ENCODE data around the gene SMPD1. TPM values are rescaled to one million over a fixed set of nuclear protein-coding genes. Genes with fewer than 3 reads are reported as not detected.

Gene SMPD1
- total and polyA plus RNA-seq, 3 donors from 2014 or later, result 27.4 to 41.2 (median 30.4) TPM

- no peak overlapping the region for H3K27ac ChIP-seq
- peaks cover 7% of the 10 kb centered on the region for H3K4me1 ChIP-seq
- no peak overlapping the region for H3K4me3 ChIP-seq
- H3K27me3 ChIP-seq, result no peaks in the 10 kb centered on the region
- H3K9me3 ChIP-seq, result no peaks in the 10 kb centered on the region
- TF ChIP-seq, protein P1, sequence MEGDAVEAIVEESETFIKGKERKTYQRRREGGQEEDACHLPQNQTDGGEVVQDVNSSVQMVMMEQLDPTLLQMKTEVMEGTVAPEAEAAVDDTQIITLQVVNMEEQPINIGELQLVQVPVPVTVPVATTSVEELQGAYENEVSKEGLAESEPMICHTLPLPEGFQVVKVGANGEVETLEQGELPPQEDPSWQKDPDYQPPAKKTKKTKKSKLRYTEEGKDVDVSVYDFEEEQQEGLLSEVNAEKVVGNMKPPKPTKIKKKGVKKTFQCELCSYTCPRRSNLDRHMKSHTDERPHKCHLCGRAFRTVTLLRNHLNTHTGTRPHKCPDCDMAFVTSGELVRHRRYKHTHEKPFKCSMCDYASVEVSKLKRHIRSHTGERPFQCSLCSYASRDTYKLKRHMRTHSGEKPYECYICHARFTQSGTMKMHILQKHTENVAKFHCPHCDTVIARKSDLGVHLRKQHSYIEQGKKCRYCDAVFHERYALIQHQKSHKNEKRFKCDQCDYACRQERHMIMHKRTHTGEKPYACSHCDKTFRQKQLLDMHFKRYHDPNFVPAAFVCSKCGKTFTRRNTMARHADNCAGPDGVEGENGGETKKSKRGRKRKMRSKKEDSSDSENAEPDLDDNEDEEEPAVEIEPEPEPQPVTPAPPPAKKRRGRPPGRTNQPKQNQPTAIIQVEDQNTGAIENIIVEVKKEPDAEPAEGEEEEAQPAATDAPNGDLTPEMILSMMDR (IDR thresholded peaks at IDR 0.05), result no peak
- TF ChIP-seq POLR2A (IDR thresholded peaks at IDR 0.05), result no peak
- intact Hi-C loops (cut with DNase I; ENCODE audit: low total_unique reads), result no loop called here
- WGBS, 2 donors, result 89 to 92% methylated on average over 7 of the region's 7 CpGs
- DNase-seq, result no peak
- H3K36me3 ChIP-seq (ENCODE audit: low read depth, missing control alignments), result no peaks in the 10 kb centered on the region
Measured at GRCh38 chr11:6385046-6385777, 5.1 kb upstream of the SMPD1 start.

DNA sequence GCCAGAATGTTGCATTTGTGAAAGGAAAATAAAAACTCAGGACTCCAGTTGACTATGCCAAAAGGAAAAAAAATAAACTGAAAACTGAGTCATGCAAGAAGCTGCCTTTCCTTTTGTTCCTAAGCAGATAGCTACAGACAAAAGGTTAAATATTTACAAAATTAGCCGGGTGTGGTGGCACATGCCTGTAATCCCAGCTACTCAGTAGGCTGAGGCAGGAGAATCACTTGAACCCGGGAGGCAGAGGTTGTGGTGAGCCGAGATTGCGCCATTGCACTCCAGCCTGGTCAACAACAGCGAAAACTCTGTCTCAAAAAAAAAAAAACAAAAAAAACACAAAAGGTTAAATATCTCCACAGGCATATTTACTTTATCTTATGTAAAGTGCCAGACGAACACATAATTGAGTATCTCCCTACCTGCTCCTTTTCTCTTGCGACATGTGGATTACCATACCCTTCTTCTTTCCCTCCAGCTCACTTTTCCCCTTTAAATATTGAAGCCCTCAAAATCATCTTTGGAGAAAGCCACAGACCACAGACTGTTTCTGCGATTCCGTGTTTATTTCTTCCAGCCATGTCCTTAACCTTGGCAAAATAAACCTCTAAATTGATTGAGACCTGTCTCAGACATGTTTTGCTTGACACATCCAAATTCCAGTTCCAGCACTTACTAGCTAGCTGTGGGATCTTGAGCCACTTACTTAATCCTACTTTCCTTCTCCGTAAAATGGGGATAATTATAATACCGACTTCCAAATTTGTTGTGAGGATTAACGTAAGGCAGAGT is 2.3 kb upstream of the SMPD1 start:
- peaks cover 11% of the 10 kb centered on the region for H3K4me1 ChIP-seq
- WGBS, 2 donors, result 73 to 74% methylated on average over 12 of the region's 12 CpGs
- intact Hi-C loops (cut with DNase I; ENCODE audit: low total_unique reads), result no loop called here
- no peak for TF ChIP-seq POLR2A (IDR thresholded peaks at IDR 0.05)
- TF ChIP-seq, protein P1 (IDR thresholded peaks at IDR 0.05), result no peak
- no peaks in the 10 kb centered on the region for H3K9me3 ChIP-seq
- H3K4me3 ChIP-seq, result no peak overlapping the region
- H3K27ac ChIP-seq, result no peak overlapping the region
- H3K27me3 ChIP-seq, result no peaks in the 10 kb centered on the region
- DNase-seq, result no peak
- H3K36me3 ChIP-seq (ENCODE audit: low read depth, missing control alignments), result no peaks in the 10 kb centered on the region

- no peak overlapping the region for H3K4me3 ChIP-seq
- H3K27me3 ChIP-seq, result no peaks in the 10 kb centered on the region
- no peaks in the 10 kb centered on the region for H3K9me3 ChIP-seq
- DNase-seq, result no peak
- peaks cover 11% of the 10 kb centered on the region for H3K4me1 ChIP-seq
- intact Hi-C loops (cut with DNase I; ENCODE audit: low total_unique reads), result no loop called here
- no peaks in the 10 kb centered on the region for H3K36me3 ChIP-seq (ENCODE audit: low read depth, missing control alignments)
- no peak for TF ChIP-seq POLR2A (IDR thresholded peaks at IDR 0.05)
- TF ChIP-seq, protein P1 (IDR thresholded peaks at IDR 0.05), result no peak
- H3K27ac ChIP-seq, result no peak overlapping the region
- 81 to 98% methylated on average over 1 of the region's 1 CpG for WGBS, 2 donors
Measured at GRCh38 chr11:6388748-6389147, 1.5 kb upstream of the SMPD1 start.

- H3K4me1 ChIP-seq, result peaks cover 11% of the 10 kb centered on the region
- 43 to 49% methylated on average over 9 to 16 of the region's 19 CpGs for WGBS, 2 donors
- peak overlapping the region; percentile 44 to 83 for H3K27ac ChIP-seq
- H3K27me3 ChIP-seq, result no peaks in the 10 kb centered on the region
- H3K4me3 ChIP-seq, result peak overlapping the region; percentile 69 to 75
- intact Hi-C loops (cut with DNase I; ENCODE audit: low total_unique reads), result no loop called here
- H3K36me3 ChIP-seq (ENCODE audit: low read depth, missing control alignments), result no peaks in the 10 kb centered on the region
- no peaks in the 10 kb centered on the region for H3K9me3 ChIP-seq
- no peak for DNase-seq
- TF ChIP-seq, protein P1 (IDR thresholded peaks at IDR 0.05), result no peak
- no peak for TF ChIP-seq POLR2A (IDR thresholded peaks at IDR 0.05)
Measured at GRCh38 chr11:6390718-6391469, 620 bp downstream of the SMPD1 start.

Measured in testis (tissue), 3 donors.